Keratinocyte (primary cell): ENCODE results near the gene TMEM243. TPM values are rescaled to one million over a fixed set of nuclear protein-coding genes. Genes with fewer than 3 reads are reported as not detected.
"Not testable (repeated sequence)": the region's sequence is repeated elsewhere in the genome, so short reads cannot be mapped to it uniquely, and the experiment has no call there.

Experiments used
- DNase-seq: peaks from one replicate; pipeline ENCODE4 v3.0.0-alpha.2; 2011; ENCODE audit warnings: low read depth, missing footprints, low spot score
- FAIRE-seq: peaks from 2 replicates; lab custom pipeline; 2011; peaks lifted over from hg19 to GRCh38; lab: Jason Lieb, UNC
- H2AFZ ChIP-seq: 2 replicates; pipeline ENCODE4 v1.6.0; 2012; ENCODE audit warnings: low read length, control low read depth, inconsistent platforms; ENCODE audit not compliant: control insufficient read depth
- H3K27ac ChIP-seq: 2 replicates; pipeline ENCODE4 v1.5.1; 2011; ENCODE audit warnings: low read length; ENCODE audit not compliant: control insufficient read depth, insufficient read depth
- H3K27me3 ChIP-seq: 3 replicates; pipeline ENCODE4 v1.6.0; 2011; ENCODE audit warnings: low read length; ENCODE audit not compliant: control insufficient read depth, insufficient read depth; ENCODE audit errors: extremely low read depth
- H3K36me3 ChIP-seq, 2 experiments: 2 replicates in 1 of 2; 3 replicates in 1 of 2; pipeline ENCODE4 v1.5.1; 2011; ENCODE audit warnings: low read length in 2 of 2, mild to moderate bottlenecking in 1 of 2; ENCODE audit not compliant: control insufficient read depth in 2 of 2, insufficient read depth in 2 of 2; ENCODE audit errors: extremely low read depth in 1 of 2
- H3K4me1 ChIP-seq: 3 replicates; pipeline ENCODE4 v1.5.1; 2011; ENCODE audit warnings: low read length; ENCODE audit not compliant: control insufficient read depth, insufficient read depth; ENCODE audit errors: extremely low read depth
- H3K4me2 ChIP-seq: 3 replicates; pipeline ENCODE4 v1.6.0; 2011; ENCODE audit warnings: low read depth, low read length; ENCODE audit not compliant: control insufficient read depth, insufficient read depth; ENCODE audit errors: extremely low read depth
- H3K4me3 ChIP-seq, 3 experiments: fragments of 200-600 bp in 1 of 3; sonication (generic) in 1 of 3; 2 replicates in 2 of 3; 3 replicates in 1 of 3; pipeline ENCODE4 v1.5.1; 2011 to 2016; ENCODE audit warnings: low read length in 3 of 3, mild to moderate bottlenecking in 3 of 3, control low read depth in 2 of 3, inconsistent platforms in 1 of 3, low read depth in 1 of 3, mixed read lengths in 1 of 3, mixed run types in 1 of 3, moderate library complexity in 1 of 3; ENCODE audit not compliant: control insufficient read depth in 2 of 3, insufficient read depth in 2 of 3; ENCODE audit errors: extremely low read depth in 1 of 3
- H3K79me2 ChIP-seq: 2 replicates; pipeline ENCODE4 v1.6.0; 2012; ENCODE audit warnings: low read length; ENCODE audit not compliant: control insufficient read depth, insufficient read depth
- H3K9ac ChIP-seq: 3 replicates; pipeline ENCODE4 v1.6.0; 2011; ENCODE audit warnings: low read length; ENCODE audit not compliant: control insufficient read depth, insufficient read depth; ENCODE audit errors: extremely low read depth
- H3K9me1 ChIP-seq: 3 replicates; pipeline ENCODE4 v1.6.0; 2011; ENCODE audit warnings: low read length; ENCODE audit not compliant: control insufficient read depth, insufficient read depth; ENCODE audit errors: extremely low read depth
- H3K9me3 ChIP-seq: 2 replicates; pipeline ENCODE4 v1.5.1; 2012; ENCODE audit warnings: low read depth, low read length; ENCODE audit not compliant: control insufficient read depth
- H4K20me1 ChIP-seq: 3 replicates; pipeline ENCODE4 v1.6.0; 2011; ENCODE audit warnings: low read length; ENCODE audit not compliant: control insufficient read depth, insufficient read depth; ENCODE audit errors: extremely low read depth
- CTCF ChIP-seq, 3 experiments: IDR thresholded peaks in 1 of 3; conservative IDR thresholded peaks in 1 of 3; optimal IDR thresholded peaks in 1 of 3; 2 replicates in 2 of 3; 3 replicates in 1 of 3; pipeline versions ENCODE3 to v1.5.1; 2011; ENCODE audit warnings: low read length in 3 of 3, mild to moderate bottlenecking in 3 of 3, moderate library complexity in 2 of 3, control low read depth in 1 of 3, inconsistent platforms in 1 of 3; ENCODE audit not compliant: insufficient read depth in 2 of 3; ENCODE audit errors: extremely low read depth in 1 of 3
- EZH2 ChIP-seq: IDR thresholded peaks from one replicate; pipeline ENCODE4 v1.6.1; 2012; ENCODE audit warnings: inconsistent platforms, mild to moderate bottlenecking, low read length, moderate library complexity
- dilution Hi-C: fragments of 300-500 bp; cut with MboI; formaldehyde crosslinking; loops from one replicate; pipeline ENCODE4 v1.7.0; 2020; ENCODE audit warnings: low sequenced_read_pairs; ENCODE audit not compliant: extremely low pct_ligation_motif_present
- polyA plus RNA-seq, 5 experiments: library from polyadenylated mRNA; depleted of rRNA in 3 of 5; stranded (reverse) in 3 of 5; stranded (forward) in 1 of 5; unstranded in 1 of 5; fragments of >200 nt; gene quantifications; 1 replicate in 1 of 5; 2 replicates in 3 of 5; 3 replicates in 1 of 5; pipeline versions ENCODE4 v1.2.1 to v1.2.3, GENCODE V29; 2011 to 2012; ENCODE audit warnings: missing spikeins in 2 of 5, low read depth in 1 of 5, low replicate concordance in 1 of 5

TMEM243 gene
- polyA plus RNA-seq, 1 donor (not counting 4 experiments of a cell fraction or from before 2014, with no cell fraction given) = 30.6 TPM

GRCh38 chr7:87209295-87209924, 10.1 kb downstream of the TMEM243 start:
- Histone ChIP-seq H3K27me3 (no peaks in the 10 kb centered on the region), H3K27ac (no peak overlapping the region), H4K20me1 (no peaks in the 10 kb centered on the region), H3K9me1 (no peaks in the 10 kb centered on the region), H3K9me3 (peaks cover 7% of the 10 kb centered on the region), H2AFZ (no peak overlapping the region), H3K79me2 (peaks cover 64% of the 10 kb centered on the region), H3K9ac (no peak overlapping the region), H3K4me3 (no peak overlapping the region), H3K36me3 (peaks cover 3 to 6% of the 10 kb centered on the region in 2 experiments), H3K4me2 (no peak overlapping the region), H3K4me1 (no peaks in the 10 kb centered on the region)
- dilution Hi-C loops = no loop called here
- TF ChIP-seq EZH2 (no peak), CTCF (optimal IDR thresholded peaks at IDR 0.05 in 1 of 3, IDR thresholded peaks at IDR 0.05 in 1 of 3, conservative IDR thresholded peaks at IDR 0.05 in 1 of 3; ENCODE audit: extremely low read depth in 1 of 3, insufficient read depth in 2 of 3, low read length in 3 of 3) (no peak)
- DNase-seq (no peak), FAIRE-seq (no peak)

- FAIRE-seq = no peak
Measured at GRCh38 chr7:87206361-87206760, 13.2 kb downstream of the TMEM243 start.

GRCh38 chr7:87205701-87206100, 13.8 kb downstream of the TMEM243 start:
- H3K9ac ChIP-seq, H3K4me3 ChIP-seq, H2AFZ ChIP-seq, H3K27me3 ChIP-seq, H4K20me1 ChIP-seq, H3K27ac ChIP-seq, dilution Hi-C loops, H3K4me2 ChIP-seq, H3K9me3 ChIP-seq, H3K36me3 ChIP-seq, FAIRE-seq, DNase-seq, H3K4me1 ChIP-seq, H3K9me1 ChIP-seq: not testable (repeated sequence)
- peaks cover 51% of the 10 kb centered on the region for H3K79me2 ChIP-seq

More at GRCh38 chr7:87206361-87206760, 13.2 kb downstream of the TMEM243 start:
- dilution Hi-C loops = no loop called here
- Histone ChIP-seq H3K9ac (no peak overlapping the region), H3K9me3 (peaks cover 7% of the 10 kb centered on the region), H3K27me3 (no peaks in the 10 kb centered on the region), H3K9me1 (no peaks in the 10 kb centered on the region), H3K27ac (no peak overlapping the region), H2AFZ (no peak overlapping the region), H3K79me2 (peaks cover 55% of the 10 kb centered on the region), H3K4me2 (no peak overlapping the region), H3K4me1 (no peaks in the 10 kb centered on the region), H4K20me1 (no peaks in the 10 kb centered on the region), H3K4me3 (no peak overlapping the region), H3K36me3 (peaks cover 3 to 8% of the 10 kb centered on the region in 2 experiments)
- DNase-seq = no peak
- no peak for TF ChIP-seq CTCF (optimal IDR thresholded peaks at IDR 0.05 in 1 of 3, IDR thresholded peaks at IDR 0.05 in 1 of 3, conservative IDR thresholded peaks at IDR 0.05 in 1 of 3; ENCODE audit: extremely low read depth in 1 of 3, insufficient read depth in 2 of 3, low read length in 3 of 3)
- TF ChIP-seq EZH2 = no peak
